ENCODE measurements around the gene GAREM1. TPM values are rescaled to one million over a fixed set of nuclear protein-coding genes. Genes with fewer than 3 reads are reported as not detected.

The GAREM1 gene
- total RNA-seq, 1 experiment from 2014 or later: 11.1 TPM

GRCh38 chr18:32372381-32373061 is 98.2 kb downstream of the GAREM1 start:
- no peaks in the 10 kb centered on the region for H3K27me3 ChIP-seq (ENCODE audit: insufficient read depth, low read length)
- H2AFZ ChIP-seq (ENCODE audit: low read depth, low read length, poor library complexity, severe bottlenecking): no peak overlapping the region
- RAD21 ChIA-PET (ENCODE audit: low non-redundant PET in 1 of 2, low total read pairs in 2 of 2, uncharacterized antibody in 2 of 2, unreplicated experiment in 2 of 2): no interaction called here
- ATAC-seq (peak; percentile 86), DNase-seq (ENCODE audit: low read depth, low spot score) (peak; percentile 91)
- peak overlapping the region; percentile 65 for H3K27ac ChIP-seq (ENCODE audit: low read depth, low read length)
- intact Hi-C loops (cut with micrococcal nuclease): no loop called here
- H3K9me3 ChIP-seq (ENCODE audit: control insufficient read depth in 1 of 2, insufficient read depth in 1 of 2, low read depth in 1 of 2, low read length in 2 of 2): no peaks in the 10 kb centered on the region
- no peaks in the 10 kb centered on the region for H3K9me2 ChIP-seq (ENCODE audit: insufficient read depth)
- no peaks in the 10 kb centered on the region for H3K36me3 ChIP-seq (ENCODE audit: control insufficient read depth in 1 of 2, insufficient read depth in 2 of 2, low read length in 2 of 2)
- H3K4me1 ChIP-seq (ENCODE audit: control insufficient read depth in 1 of 2, insufficient read depth in 2 of 2, low read length in 2 of 2): peaks cover 44 to 51% of the 10 kb centered on the region in 2 experiments
- no peaks in the 10 kb centered on the region for H3K79me2 ChIP-seq (ENCODE audit: insufficient read depth, low read length)
- TSS peak; percentile 54 for BruUV-seq (replicated peaks)
- H3K9ac ChIP-seq (ENCODE audit: low read length): peak overlapping the region; percentile 46
- POLR2A ChIA-PET: interaction anchor here (0.9 to 1.1 kb wide), 2 partner anchors 11 to 98 kb away, joined by 3 read pairs; partner anchors contain the start of gene GAREM1
- CTCF ChIA-PET: interaction anchor here (1.1 to 1.7 kb wide), 3 partner anchors 15 to 83 kb away, joined by 3 to 5 read pairs (median 3); no protein-coding TSS in a partner anchor
- no peaks in the 10 kb centered on the region for H4K20me1 ChIP-seq (ENCODE audit: insufficient read depth)
- H3K4me3 ChIP-seq (replicated peaks in 1 of 2; ENCODE audit: low read depth in 1 of 2, low read length in 2 of 2): peak overlapping the region in 1 of 2 experiments; percentile 33; a peak in 2 of 4 replicates
- H3K4me2 ChIP-seq (ENCODE audit: low read length): peak overlapping the region; percentile 74
- TF ChIP-seq CBX3 (IDR thresholded peaks at IDR 0.05; ENCODE audit: low read depth) (peak; percentile 87), POLR2AphosphoS5 (IDR thresholded peaks at IDR 0.05; ENCODE audit: low read depth, low read length) (peak; percentile 58; the same call in 1 of the 2 replicates), CTCF (IDR thresholded peaks at IDR 0.05 in 2 of 3, conservative IDR thresholded peaks at IDR 0.05 in 1 of 3; ENCODE audit: borderline replicate concordance in 1 of 3, insufficient read depth in 1 of 3, low read depth in 2 of 3, low read length in 2 of 3) (no peak), YY1 (IDR thresholded peaks at IDR 0.05; ENCODE audit: extremely low read depth, insufficient replicate concordance, low read depth, low read length) (no peak), EZH2 (IDR thresholded peaks at IDR 0.05) (no peak), EZH2phosphoT487 (IDR thresholded peaks at IDR 0.05; ENCODE audit: borderline replicate concordance) (no peak), TCF7L2 (IDR thresholded peaks at IDR 0.05; ENCODE audit: borderline replicate concordance, extremely low read depth, insufficient read depth, insufficient read length) (no peak), ZBTB33 (IDR thresholded peaks at IDR 0.05; ENCODE audit: extremely low read depth, insufficient replicate concordance, low read length) (no peak), ZFX (IDR thresholded peaks at IDR 0.05) (no peak), JUND (IDR thresholded peaks at IDR 0.05) (peak; percentile 92), SRF (IDR thresholded peaks at IDR 0.05; ENCODE audit: low read depth) (peak; percentile 73), FOSL1 (IDR thresholded peaks at IDR 0.05; ENCODE audit: low read depth) (peak; percentile 90), CEBPB (IDR thresholded peaks at IDR 0.05; ENCODE audit: low read depth) (peak; percentile 98), MAX (IDR thresholded peaks at IDR 0.05) (peak; percentile 79), ZNF274 (IDR thresholded peaks at IDR 0.05; ENCODE audit: low read depth, low read length) (no peak), ATF3 (IDR thresholded peaks at IDR 0.05) (peak; percentile 68), ELF1 (IDR thresholded peaks at IDR 0.05; ENCODE audit: borderline replicate concordance, low read depth) (peak; percentile 53), EGR1 (IDR thresholded peaks at IDR 0.05; ENCODE audit: low read depth) (no peak), RAD21 (IDR thresholded peaks at IDR 0.05; ENCODE audit: low read depth) (peak; percentile 33), SP1 (IDR thresholded peaks at IDR 0.05; ENCODE audit: low read depth) (peak; percentile 97)

All from HCT116 (cell line).